ENCODE results near the gene KATNBL1. TPM values are rescaled to one million over a fixed set of nuclear protein-coding genes. Genes with fewer than 3 reads are reported as not detected.

The KATNBL1 gene
- total and polyA plus RNA-seq, 9 of the 15 experiments (the other 6 are each of a cell fraction or from before 2014, with no cell fraction given), result 6.6 to 46.0 (median 24.0) TPM

- TF ChIP-seq HNRNPL (IDR thresholded peaks at IDR 0.05; ENCODE audit: low read depth, low read length) (peak; percentile 76; the same call in 1 of the 2 replicates), MAFG (tag; conservative IDR thresholded peaks at IDR 0.05) (no peak), ZNF655 (CRISPR knock-in tag; IDR thresholded peaks at IDR 0.05) (no peak), HLTF (IDR thresholded peaks at IDR 0.05) (no peak), PHF8 (IDR thresholded peaks at IDR 0.05; ENCODE audit: borderline replicate concordance, low read length) (peak; percentile 95; the same call in 1 of the 2 replicates), ETS1 (conservative IDR thresholded peaks at IDR 0.05; ENCODE audit: control insufficient read depth, low read depth, low read length) (0 out of 2 replicates have a peak, but pooled peaks have one; percentile 70), ZNF197 (CRISPR knock-in tag; IDR thresholded peaks at IDR 0.05; ENCODE audit: low read depth) (no peak), ZNF12 (CRISPR knock-in tag; IDR thresholded peaks at IDR 0.05) (0 out of 2 replicates have a peak, but pooled peaks have one; percentile 26), L3MBTL2 (IDR thresholded peaks at IDR 0.05) (peak; percentile 87; the same call in 1 of the 2 replicates), BRF2 (IDR thresholded peaks at IDR 0.05; ENCODE audit: borderline replicate concordance, insufficient read depth, insufficient read length) (no peak), SMAD1 (IDR thresholded peaks at IDR 0.05; ENCODE audit: low read depth, low read length, partially characterized antibody) (no peak), ERF (CRISPR knock-in tag; IDR thresholded peaks at IDR 0.05) (no peak), ZBTB7A (IDR thresholded peaks at IDR 0.05; ENCODE audit: borderline replicate concordance, control insufficient read depth, low read depth, low read length) (peak; percentile 88), TSC22D4 (tag; IDR thresholded peaks at IDR 0.05) (no peak), CBFB (CRISPR knock-in tag; IDR thresholded peaks at IDR 0.05) (no peak), RB1 (IDR thresholded peaks at IDR 0.05; ENCODE audit: low read depth) (peak; percentile 91), HMGN3 (IDR thresholded peaks at IDR 0.05; ENCODE audit: borderline replicate concordance, extremely low read depth, insufficient read length, low read depth, low read length) (peak; percentile 85), POLR3G (IDR thresholded peaks at IDR 0.05; ENCODE audit: extremely low read depth, insufficient read length, insufficient replicate concordance) (no peak), NRF1 (conservative IDR thresholded peaks at IDR 0.05 in 1 of 2, IDR thresholded peaks at IDR 0.05 in 1 of 2) (peak; percentile 72 to 74), ZNF24 (IDR thresholded peaks at IDR 0.05) (peak; percentile 55; the same call in 1 of the 2 replicates), SAP30 (IDR thresholded peaks at IDR 0.05; ENCODE audit: borderline replicate concordance, insufficient read depth, low read depth, low read length, poor library complexity, severe bottlenecking) (peak; percentile 83), RBFOX2 (IDR thresholded peaks at IDR 0.05; ENCODE audit: low read depth, low read length) (peak; percentile 99)
Measured at GRCh38 chr15:34209421-34210282, at the start of gene KATNBL1 (continued).

All from K562 (cell line).